UCSD-AML1 (cell line): ENCODE results near the gene URB1.

Source experiments
- DNase-seq: peaks from one replicate; lab custom pipeline; 2025; ENCODE audit not compliant: unreplicated experiment; lab: John Stamatoyannopoulos, UW

Gene URB1

GRCh38 chr21:32348604-32349332, 44.0 kb downstream of the URB1 start:
- DNase-seq, result no peak

DNA sequence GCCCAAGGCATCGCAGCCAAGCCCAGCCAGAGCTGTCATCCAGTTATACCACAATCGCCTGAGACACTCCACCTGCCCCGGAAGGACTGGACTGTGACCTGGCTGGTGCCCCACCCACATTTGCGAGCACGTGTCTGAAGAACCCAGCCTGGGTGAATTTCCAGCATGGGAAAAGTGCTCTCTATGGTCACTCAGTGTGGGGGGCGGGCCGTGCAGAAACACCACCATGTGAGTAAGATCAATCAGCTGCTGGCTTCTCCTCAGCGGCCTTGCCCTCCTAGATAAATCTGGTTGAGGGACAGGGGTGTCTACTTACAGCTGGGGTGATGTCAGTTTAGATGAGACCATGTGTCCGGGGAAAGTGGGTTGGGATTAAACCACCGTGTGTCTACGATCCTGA, 44.8 kb downstream of the URB1 start:
- no peak for DNase-seq

DNA sequence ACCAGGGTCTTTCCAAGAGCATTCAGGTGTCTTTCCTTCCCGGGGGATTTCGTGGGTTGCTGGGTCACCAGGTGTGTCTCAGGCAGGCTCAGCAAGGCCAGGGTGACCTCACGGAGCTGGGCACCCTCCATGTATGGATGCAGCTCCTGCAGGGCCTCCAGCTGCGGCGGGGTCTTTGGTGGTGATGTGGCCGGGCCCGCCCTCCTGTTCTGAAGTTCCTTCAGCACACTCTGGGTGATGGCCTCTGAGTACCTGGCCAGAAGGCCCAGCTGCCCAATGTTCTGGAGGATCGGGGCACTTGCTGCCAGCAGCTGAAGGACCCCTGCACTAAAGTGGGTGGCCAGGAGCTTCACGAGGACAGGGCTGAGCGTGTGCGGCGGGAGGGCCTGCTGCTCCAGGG, 45.5 kb downstream of the URB1 start:
- DNase-seq, result no peak

GRCh38 chr21:32346951-32347350, 45.9 kb downstream of the URB1 start:
- no peak for DNase-seq

DNA sequence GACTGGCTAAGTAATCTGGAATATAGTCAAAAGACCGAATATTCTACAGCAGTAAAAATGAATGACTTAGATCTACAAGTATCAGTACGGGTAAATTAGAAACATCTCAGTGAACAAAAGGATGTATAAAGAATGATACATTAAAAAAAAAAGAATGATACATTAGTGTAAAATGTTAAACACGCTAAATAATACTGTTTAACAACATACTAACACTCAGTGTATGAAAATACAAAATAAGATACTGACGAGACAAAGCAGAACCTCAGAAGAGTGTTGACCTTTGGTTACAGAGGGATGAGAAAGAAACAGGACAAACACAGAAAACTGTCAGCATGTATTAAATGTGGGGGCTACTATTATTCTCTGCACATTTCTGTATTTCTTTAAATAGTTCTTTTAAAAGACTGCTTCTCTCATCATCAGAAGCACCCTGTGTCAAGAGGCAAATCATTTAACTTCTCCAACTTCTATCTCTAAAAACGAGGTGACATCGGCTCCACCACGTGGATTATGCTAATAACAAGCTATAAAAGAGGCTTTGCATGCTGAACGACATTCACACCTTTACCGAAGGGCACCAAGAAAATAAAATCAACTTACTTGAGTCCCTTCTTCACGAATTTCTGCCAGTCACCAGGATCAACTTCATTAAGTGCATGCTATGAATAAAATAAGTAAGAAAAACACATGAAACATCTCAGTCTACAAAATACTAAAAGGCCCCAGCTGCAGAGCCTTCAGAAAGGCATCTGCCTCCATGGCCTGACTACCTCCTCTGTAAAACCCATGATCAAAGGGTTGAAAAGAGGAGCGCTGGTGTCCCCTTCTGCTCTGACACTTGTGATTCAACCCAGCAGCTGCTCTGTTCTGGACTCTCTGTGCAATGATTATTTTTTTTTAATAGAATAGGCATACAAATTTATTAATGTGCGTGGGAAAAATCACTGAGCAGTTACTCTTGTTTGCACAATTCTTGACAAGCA, 51.7 kb downstream of the URB1 start:
- no peak for DNase-seq

GRCh38 chr21:32338209-32338921, 54.4 kb downstream of the URB1 start:
- no peak for DNase-seq

DNA sequence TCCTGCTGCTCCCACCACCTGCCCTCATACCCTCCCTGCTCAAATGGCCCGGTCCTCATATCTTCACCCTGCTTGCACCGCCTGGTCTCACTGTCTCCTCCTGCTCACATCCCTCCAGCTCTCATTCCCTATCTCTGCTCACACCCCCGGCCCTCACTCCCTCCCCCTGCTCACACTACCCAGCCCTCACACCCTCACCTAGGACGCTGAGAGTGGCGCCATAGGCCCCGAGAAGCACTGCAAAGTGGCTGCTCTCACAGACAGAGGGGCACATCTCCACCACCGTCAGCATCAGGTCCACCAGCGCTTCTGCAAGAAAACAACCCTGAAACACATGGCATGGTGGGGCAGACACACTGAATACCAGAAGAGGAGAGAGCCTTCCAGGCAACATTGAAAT, 55.6 kb downstream of the URB1 start:
- DNase-seq, result no peak

- no peak for DNase-seq
Measured at GRCh38 chr21:32336711-32337110, 56.1 kb downstream of the URB1 start.

- DNase-seq, result no peak
Measured at GRCh38 chr21:32335601-32336575, 56.9 kb downstream of the URB1 start.

DNA sequence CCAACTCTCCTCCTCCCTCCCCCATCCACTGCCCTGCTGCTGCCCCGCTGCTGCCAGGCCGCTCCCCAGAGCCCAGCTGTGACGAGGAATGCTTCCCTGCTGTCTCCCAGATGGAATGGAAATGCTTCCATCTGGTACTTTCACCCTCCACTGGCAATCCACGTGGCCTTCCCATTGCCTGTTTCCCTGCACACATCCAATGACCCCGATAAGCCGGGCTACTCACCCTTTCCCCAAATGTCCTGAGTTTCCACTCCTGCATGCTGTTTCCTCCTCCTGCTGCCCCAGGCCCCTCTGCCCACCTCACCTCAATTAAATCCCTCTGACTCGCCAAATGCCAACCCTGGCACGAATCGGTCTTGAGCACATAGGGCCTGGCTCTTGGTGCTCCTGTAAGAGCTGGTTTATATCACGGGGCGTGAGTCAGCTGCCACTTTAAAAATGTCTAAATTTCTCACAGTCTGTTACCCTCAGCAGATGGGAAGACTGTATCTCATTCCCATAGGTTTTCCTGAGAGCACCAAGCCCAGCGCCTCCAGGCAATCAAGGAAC, 57.8 kb downstream of the URB1 start:
- no peak for DNase-seq

GRCh38 chr21:32333953-32334673, 58.7 kb downstream of the URB1 start:
- no peak for DNase-seq

- no peak for DNase-seq
Measured at GRCh38 chr21:32332463-32332951, 60.3 kb downstream of the URB1 start.

DNA sequence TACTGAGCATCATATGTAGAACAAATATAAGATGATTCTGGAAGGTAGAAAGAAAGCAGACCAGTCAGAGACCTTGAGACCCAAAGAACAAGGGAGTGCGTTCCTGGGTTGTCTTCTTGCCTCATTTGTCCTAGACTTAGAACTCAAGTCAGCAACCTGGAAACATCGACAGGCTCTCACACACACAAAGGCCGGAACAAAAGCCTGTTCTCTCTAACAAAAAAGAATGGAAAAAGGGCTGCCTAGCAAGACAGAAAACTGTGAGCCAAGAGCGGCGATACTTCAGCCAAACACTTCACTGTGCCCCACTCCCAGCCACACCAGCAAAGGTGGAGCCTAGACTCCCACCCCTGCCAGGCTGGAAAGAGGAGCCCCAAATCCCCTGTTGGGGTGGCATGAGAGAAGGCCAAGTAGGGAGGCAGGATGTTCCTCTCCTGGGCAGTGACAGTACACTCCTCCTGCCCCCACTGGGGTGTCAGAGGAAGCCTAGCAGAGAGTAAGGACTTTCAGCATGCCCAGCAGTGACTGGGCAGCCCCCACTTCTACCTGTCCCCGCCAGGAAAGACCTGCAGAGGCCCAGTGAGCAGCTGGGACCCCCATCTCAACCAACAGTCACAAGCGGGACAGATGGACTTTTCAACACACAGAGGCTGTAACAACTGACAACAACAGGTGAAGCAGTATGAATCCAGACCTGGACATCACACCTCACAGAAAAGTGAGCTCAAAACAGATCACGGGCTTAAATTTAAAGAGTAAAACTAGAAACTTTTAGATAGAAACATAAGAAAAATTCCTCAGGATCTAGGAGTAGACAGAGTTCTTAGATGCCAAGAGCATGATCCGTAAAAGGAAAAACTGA, 61.1 kb downstream of the URB1 start:
- no peak for DNase-seq

GRCh38 chr21:32330784-32331311, 62.0 kb downstream of the URB1 start:
- no peak for DNase-seq

DNA sequence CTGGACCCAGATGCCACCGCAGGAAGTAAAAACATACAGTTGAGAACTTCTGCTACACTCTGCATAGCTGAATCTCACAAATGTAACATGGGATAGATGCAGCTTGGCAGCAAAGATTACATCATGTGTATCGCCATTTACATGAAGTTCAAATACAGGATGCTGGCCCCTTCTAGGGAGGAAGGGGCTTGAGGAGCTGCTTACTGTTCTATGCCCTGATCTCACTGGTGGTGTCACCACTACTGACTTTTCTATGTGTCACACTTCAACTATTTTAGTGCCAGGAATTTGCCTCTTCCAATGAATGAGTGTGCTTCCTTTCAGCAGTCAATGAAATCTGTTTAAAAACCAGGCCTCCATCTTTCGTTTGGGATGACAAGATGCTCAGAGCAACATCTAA, 63.0 kb downstream of the URB1 start:
- DNase-seq, result no peak

- DNase-seq, result no peak
Measured at GRCh38 chr21:32329331-32329730, 63.5 kb downstream of the URB1 start.

GRCh38 chr21:32328595-32328994, 64.2 kb downstream of the URB1 start:
- DNase-seq, result no peak

DNA sequence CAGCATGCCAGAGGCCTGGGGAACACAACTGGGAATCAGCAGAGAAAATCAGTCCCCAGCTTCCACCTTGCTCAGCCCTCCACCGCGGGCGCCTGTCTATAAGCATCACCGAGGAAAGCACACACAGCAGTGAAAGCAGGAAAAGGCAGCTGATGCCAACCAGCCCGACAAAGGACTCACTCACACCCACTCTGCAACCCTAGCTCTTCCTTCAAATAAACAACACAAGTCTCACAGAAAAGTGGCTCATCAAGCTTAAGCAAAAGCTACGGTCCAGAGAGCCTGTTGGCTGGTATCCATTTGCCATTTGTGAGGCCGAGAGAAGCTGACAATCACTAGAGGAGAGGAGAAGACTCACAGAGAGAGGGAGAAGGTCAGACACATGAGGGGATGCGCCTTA, 67.1 kb downstream of the URB1 start:
- no peak for DNase-seq
